ENCODE data around the gene RPS16.

Gene RPS16

GRCh38 chr19:39405958-39406655 is 29.6 kb downstream of the RPS16 start:
- no peak for DNase-seq

- no peak for DNase-seq
Observed at GRCh38 chr19:39405261-39405957, 30.3 kb downstream of the RPS16 start.

GRCh38 chr19:39403331-39404312 is 32.1 kb downstream of the RPS16 start:
- DNase-seq, result peak; percentile 98

GRCh38 chr19:39402346-39403300 is 33.1 kb downstream of the RPS16 start:
- DNase-seq, result peak; percentile 95

- DNase-seq, result no peak
Observed at GRCh38 chr19:39401549-39402345, 34.0 kb downstream of the RPS16 start.

- no peak for DNase-seq
Observed at GRCh38 chr19:39401070-39401548, 34.6 kb downstream of the RPS16 start.

GRCh38 chr19:39400061-39400460 is 35.7 kb downstream of the RPS16 start:
- no peak for DNase-seq

GRCh38 chr19:39399668-39400050 is 36.1 kb downstream of the RPS16 start:
- no peak for DNase-seq

- DNase-seq, result no peak
Observed at GRCh38 chr19:39398297-39398864, 37.4 kb downstream of the RPS16 start.

- DNase-seq, result peak; percentile 88
Observed at GRCh38 chr19:39397360-39398296, 38.1 kb downstream of the RPS16 start.

- DNase-seq, result peak; percentile 99
Observed at GRCh38 chr19:39390751-39391437, 44.9 kb downstream of the RPS16 start, which contains the start of the genes MED29 and PAF1. MED29 (plus strand) TSS chr19:39391378; CDS start chr19:39391423, 45 bp downstream. PAF1 (minus strand) TSS chr19:39391106; CDS start chr19:39390864, 242 bp downstream.

GRCh38 chr19:39390451-39390750 is 45.3 kb downstream of the RPS16 start:
- no peak for DNase-seq

GRCh38 chr19:39389631-39390414 is 45.9 kb downstream of the RPS16 start:
- DNase-seq, result no peak

- DNase-seq, result no peak
Observed at GRCh38 chr19:39388657-39389056, 47.1 kb downstream of the RPS16 start.

GRCh38 chr19:39386557-39386956 is 49.2 kb downstream of the RPS16 start:
- DNase-seq, result no peak

GRCh38 chr19:39385629-39386411 is 49.9 kb downstream of the RPS16 start:
- no peak for DNase-seq
